NCI-H1436 (cell line): ENCODE measurements around the gene EN2.

Experiments
- DNase-seq: peaks from one replicate; lab custom pipeline; 2025; lab: John Stamatoyannopoulos, UW

The EN2 gene

DNA sequence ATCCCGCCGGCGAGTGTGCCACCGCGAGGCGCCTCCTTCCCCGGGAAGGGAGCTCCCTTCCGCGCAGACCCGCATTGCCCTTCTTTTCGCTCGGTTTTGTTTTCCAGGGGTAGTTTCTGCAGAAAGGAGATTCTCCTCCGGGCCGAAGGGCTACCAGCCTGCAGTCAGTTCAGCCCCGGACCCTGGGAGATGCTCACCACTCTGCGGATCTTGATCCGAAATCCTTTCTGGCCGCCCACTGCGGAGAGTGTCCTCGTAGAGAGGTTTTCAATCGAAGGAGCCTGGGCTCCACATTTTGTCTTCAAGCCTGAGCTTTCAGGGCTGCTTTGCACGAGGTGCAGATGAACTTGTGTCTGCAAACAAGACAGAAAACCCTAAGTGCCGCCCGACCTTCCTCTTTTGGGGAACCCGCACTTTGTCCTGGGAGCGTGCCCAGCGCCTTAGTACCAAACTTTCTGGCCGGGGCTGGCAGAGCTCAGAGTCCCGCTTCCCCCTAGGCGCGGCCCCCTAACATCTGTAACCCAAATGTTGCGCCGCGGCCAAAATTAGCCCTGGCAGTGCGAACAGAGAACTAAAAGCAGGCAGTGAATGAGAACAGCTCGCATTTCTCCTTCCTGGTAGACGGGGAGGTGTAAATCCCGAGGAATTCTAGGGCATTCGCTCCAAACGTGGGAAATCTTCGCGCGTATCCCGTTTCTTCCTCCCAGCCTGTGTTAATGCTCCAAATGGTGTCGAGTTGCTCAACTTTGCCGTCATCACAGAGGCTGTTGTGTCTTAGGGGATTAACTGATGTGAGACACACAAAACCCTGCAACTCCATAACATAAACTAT lies 6.7 kb upstream of the EN2 start:
- DNase-seq = no peak

DNA sequence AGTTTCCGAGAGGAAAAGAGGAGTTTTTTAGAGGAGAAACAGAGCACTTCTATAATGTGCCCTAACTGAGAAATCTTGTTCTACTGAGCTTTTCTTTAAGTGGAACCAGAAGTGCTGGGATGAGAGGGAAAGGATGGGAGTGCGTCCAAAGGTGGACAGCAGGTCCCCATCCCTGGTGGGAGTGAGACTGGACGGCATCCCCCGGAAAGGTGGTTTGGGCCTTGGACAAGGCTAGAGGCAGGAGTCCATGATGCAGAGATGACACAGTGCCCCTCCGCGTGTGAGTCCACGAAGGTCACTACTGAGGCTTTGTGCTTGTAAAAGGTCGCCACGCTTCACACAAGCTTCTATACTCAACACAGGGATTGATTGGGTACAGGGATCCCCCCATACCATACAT lies 6.1 kb upstream of the EN2 start:
- no peak for DNase-seq

DNA sequence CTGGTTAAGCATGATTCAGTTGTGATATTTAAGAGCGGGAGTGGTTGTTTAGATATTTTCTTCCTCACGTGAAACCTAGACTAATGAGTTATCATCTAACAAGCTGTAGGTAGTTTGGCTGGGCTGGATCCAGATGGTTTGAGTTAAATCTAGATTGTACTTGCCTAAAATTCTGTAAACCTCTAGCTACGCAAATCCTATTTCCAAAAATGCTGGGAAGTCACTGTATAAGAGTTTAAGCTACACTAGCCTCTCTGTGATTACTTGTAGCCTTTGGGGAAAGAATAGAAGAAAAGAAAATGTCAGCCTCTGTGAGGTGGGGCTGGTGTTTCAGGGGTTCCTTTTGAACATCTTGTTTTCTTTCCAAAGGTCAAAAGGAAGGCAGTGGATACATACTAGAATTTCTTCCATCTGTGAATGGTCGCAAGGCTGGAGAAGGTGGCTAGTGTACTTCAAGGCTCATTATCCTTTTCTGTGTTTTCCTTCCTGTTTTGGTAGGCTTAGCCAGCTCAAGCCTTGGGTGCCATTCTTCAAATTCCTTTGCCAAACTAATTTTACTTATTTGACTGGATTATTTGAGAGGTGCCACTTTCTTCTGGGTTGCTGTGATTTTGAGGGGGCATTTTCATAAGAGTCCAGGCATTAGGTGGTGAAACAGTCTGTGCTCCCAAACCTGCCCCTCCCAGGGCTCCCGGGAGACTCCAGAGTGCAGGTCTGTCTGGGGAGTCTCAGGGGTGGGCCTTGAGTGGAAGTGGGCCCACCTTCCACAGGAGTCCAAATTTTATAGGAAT lies 5.2 kb upstream of the EN2 start:
- DNase-seq = no peak

- DNase-seq = no peak
These were observed 4.4 kb upstream of the EN2 start for GRCh38 chr7:155453296-155454182.

DNA sequence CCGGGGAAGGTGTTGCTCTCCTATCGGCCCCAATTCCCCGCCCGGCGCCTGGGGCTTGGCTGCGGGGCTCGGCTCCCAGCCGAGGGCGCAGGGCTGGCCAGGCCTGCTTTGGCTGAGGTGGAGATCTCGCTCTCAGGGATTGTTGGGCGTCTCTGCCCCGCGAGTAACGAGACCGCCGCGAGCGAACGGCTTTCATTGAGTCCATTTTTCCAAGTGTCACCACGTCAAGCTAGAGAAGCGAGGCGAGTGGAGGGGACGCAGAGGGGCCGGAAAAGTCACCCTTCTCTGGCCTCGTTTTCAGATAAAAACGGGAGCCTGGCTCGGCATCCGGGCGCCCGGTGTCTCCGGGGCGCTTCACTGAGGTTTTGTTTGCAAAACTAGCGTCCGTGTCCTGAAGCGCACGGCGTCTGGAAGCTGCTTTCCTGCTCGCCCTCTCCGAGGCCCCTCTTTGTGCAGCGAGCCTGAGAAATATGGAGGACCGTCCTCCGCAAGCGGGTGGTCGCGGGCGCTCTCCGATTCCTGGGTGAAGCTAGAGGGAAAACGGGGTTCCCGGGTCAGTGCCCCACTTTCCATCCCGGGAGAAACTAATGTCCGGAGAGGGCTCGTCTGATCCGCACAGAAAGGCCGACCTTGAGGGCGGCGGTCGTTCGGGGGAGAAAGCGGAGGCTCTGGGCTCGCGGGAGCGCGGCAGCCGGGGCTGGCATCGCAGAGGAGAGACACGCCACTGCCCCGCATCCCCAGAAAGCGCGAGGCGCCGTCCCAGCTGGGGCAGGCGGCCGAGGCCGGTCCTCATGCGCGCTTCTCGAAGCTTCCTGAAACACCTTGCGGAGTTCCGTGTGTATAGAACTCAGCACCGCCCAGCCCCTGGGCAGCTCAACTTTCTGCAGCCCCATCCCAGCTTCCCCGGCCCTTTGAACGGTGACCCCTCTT lies 3.5 kb upstream of the EN2 start:
- DNase-seq = no peak

GRCh38 chr7:155455132-155455693 lies 2.7 kb upstream of the EN2 start:
- DNase-seq = no peak

GRCh38 chr7:155455776-155456737 lies 1.9 kb upstream of the EN2 start:
- DNase-seq = no peak

DNA sequence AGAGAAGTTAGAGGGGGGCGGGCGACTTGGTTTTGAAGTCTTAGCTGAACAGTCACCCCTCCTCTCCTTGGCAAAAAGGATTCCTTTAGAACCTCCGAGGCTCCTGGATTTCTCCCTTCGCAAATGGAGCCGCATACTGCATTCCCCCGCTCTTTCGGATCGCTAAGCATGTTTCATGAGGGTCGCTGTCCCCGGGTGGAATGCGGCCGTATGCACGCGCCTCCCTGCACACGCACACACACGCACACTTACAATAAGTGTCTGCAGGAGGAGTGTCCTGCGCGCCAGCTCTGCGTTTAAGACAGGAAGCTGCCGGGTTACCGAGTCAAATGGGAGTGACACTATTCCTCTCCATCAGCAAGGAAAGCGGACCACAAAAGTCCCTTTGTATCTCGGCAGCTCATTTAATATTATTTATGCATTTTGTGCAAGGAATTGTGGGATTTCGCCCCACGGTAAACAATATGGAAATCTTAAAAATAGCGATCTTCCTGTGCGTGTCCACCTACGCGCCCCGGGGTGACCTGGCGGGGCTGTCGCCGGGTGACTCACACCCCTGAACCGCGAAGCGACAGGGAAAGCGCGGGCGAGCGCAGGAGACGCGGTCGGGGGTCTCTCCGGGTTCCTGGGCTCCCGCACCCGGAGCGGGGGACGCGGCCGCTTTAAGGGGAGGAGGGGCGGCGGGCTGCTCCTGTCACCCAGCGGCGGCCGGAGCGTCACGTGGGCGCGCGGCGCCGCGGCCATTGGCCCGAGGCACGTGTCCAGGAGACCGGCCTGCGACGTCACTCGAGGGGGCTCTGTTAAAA lies 988 bp upstream of the EN2 start:
- DNase-seq = no peak

- DNase-seq = no peak
These were observed 302 bp upstream of the EN2 start for GRCh38 chr7:155457544-155458110.

GRCh38 chr7:155458878-155459699 lies 1.2 kb downstream of the EN2 start:
- no peak for DNase-seq

GRCh38 chr7:155459700-155460461 lies 2.0 kb downstream of the EN2 start:
- DNase-seq = no peak

- DNase-seq = no peak
These were observed 3.1 kb downstream of the EN2 start for GRCh38 chr7:155460926-155461613.

DNA sequence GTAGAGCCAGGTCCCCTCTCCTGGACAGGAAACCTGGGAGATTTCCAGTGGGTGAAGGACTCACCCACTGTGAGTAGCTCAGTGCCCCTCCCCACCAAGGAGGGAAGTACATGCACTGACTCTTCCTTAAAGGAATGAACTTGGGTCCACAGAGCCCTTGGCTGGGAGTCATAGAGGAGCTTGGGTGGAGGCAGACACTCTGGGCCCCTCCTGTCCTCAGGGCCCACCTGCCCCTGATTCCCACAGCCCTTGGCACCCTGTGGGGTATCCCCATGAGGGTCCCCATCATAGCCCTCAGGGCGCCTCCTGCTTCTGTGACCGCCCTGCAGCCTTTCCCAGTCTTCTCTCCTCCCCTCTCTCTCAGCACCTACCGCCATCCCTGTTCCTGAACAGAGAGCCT lies 3.7 kb downstream of the EN2 start:
- DNase-seq = no peak

DNA sequence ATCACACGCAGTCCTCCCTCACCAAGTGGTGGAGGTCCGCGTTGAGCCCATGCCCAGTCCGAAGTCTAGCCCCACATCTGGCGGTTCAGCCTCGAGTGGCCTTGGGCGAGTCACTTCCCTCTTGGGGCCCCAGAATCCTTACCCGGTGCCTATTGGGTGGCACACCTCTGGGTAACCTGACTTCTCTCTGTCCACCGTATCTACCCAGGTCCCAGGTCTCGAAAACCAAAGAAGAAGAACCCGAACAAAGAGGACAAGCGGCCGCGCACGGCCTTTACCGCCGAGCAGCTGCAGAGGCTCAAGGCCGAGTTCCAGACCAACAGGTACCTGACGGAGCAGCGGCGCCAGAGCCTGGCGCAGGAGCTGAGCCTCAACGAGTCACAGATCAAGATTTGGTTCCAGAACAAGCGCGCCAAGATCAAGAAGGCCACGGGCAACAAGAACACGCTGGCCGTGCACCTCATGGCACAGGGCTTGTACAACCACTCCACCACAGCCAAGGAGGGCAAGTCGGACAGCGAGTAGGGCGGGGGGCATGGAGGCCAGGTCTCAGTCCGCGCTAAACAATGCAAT lies 4.3 kb downstream of the EN2 start:
- no peak for DNase-seq

DNA sequence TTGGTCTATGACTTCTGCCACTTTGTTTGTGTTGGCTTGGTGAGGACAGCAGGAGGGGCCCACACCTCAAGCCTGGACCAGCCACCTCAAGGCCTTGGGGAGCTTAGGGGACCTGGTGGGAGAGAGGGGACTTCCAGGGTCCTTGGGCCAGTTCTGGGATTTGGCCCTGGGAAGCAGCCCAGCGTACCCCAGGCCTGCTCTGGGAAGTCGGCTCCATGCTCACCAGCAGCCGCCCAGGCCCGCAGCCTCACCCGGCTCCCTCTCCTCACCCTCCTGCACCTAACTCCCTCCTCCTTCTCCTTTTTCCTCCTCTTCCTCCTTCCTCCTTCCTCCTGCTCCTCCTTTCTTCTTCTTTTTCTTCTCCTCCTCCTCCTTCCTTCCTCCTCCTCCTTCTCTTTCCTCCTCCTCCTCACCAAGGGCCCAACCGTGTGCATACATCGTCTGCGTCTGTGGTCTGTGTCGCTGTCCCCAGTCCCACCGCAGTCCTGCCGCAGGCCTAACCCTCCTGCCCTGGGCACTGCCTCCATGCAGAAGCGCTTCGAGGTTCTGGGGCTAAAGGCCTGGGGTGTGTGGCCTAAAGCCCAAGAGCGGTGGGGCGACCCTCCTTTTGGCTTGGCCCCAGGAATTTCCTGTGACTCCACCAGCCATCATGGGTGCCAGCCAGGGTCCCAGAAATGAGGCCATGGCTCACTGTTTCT lies 5.3 kb downstream of the EN2 start:
- no peak for DNase-seq
